Activated CD4-positive, alpha-beta T cell treated with anti-CD3 and anti-CD28 coated beads for 48 hours (primary cell): ENCODE results near the gene GRK7.
A peak's percentile ranks its signal among the peaks of the same experiment; 100 is the strongest.
"Not testable (repeated sequence)": the region's sequence is repeated elsewhere in the genome, so short reads cannot be mapped to it uniquely, and the experiment has no call there.

Experiments
- DNase-seq: peaks from one replicate; pipeline ENCODE4 v3.0.0-alpha.2; 2020

Gene GRK7

DNA sequence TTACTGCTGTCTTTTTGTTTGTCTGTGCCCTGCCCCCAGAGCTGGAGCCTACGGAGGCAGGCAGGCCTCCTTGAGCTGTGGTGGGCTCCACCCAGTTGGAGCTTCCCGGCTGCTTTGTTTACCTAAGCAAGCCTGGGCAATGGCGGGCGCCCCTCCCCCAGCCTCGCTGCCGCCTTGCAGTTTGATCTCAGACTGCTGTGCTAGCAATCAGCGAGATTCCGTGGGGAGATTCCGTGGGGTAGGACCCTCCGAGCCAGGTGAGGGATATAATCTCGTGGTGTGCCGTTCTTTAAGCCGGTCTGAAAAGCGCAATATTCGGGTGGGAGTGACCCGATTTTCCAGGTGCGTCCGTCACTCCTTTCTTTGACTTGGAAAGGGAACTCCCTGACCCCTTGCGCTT lies 656 bp upstream of the GRK7 start:
- DNase-seq: not testable (repeated sequence)

DNA sequence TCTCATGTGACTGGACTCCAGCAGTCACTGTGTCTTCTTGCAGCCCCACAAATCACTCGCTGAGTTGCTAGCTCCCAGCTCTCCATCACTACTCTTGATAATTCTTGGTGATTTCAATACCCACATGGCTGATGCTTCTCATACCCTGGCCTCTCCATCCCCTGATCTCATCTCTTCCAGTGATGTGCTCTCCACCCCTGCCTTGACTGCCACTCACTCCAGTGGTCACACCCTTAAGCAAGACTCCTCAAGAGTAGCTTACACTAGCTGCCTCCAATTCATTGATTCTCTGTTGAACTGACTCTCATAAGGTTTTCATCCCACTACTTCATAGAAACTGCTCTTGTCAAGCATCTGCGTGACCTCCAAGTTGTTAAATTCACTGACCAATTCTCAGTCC lies 837 bp downstream of the GRK7 start:
- no peak for DNase-seq

DNA sequence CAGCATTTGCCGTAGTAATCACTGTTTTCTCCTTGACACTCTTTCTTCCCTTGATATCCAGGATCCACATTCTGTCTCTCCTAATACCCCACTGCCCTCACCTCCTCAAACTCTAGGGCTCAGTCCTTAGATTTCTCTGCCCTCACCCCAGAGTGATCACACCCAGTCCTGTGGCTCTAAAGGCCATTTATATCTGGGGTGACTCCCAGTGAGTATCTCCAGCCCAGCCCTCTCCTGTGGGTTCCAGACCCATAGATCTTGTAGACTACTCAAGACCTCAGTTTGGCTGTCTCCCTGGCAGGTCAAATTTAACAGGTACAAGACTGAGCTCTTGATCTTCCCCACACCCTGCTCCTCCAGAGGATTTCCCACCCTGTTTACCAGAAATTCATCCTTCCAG lies 1.3 kb downstream of the GRK7 start:
- no peak for DNase-seq

DNA sequence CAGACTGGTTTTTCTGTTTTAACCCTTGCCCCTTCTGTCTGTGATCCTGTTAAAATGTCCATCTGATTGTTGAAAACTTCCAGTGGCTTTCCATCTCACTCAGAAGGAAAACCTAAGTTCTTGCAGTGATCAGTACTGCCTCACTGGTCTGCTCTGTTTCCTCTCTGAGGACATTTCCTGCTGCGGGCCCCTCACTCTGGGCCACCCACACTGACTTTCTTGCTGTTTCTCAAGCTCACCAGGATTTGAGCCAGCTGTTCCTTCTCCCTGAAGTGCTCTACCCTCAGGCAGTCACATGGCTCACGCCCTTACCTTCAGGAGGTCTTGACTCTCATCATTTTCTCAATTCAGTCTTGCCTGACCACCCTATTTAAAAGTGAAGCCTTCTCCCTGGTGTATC lies 1.8 kb downstream of the GRK7 start:
- DNase-seq: no peak

DNA sequence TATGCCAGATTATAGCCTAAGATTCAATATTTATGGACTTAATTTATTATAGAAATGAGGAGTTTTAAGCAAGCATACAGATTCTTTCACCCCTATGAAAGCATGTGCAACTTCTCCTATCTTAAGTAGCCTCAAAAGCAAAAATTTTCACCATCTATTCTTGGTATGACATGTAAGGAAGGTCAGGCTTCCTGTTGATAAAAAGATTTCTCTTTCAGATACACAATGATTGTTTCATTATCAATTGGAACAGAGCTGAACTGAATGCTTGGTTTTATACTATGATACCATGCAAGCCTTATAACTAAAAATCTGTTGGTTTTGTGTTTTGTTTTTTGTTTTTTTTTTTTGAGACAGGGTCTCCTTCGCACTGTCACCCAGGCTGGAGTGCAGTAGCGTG lies 3.9 kb downstream of the GRK7 start:
- DNase-seq: no peak

DNA sequence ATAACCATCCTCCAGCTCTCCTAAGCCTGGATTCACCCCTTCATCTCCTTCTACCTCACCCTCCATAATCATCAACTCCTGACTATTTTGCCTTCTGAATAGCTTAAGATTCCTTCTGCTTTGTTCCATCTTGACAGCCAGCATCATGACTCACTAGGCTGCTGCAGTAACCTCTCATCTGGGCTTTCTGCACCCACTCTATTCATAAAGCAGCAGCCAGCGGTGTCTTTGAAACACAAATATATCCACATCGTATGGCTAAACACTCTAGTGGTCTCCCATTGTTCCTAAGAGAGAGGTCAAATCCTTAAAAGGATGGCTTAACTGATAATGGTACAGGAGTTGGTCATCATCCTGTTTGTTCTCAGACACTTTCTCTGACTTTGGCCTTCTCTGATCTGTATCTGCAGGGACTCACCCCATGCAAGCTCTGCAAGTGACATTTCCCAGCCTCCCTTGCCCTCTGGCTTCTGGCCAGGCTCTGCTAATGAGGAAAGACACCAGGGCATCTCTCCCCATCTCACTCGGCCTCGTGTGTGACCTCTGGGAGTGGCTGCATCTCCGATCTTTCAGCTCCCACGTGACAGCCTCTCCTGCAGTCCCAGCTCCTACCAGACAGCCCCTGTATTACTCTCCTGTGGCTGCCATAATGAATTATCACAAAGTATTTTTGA lies 6.2 kb downstream of the GRK7 start:
- DNase-seq: no peak

DNA sequence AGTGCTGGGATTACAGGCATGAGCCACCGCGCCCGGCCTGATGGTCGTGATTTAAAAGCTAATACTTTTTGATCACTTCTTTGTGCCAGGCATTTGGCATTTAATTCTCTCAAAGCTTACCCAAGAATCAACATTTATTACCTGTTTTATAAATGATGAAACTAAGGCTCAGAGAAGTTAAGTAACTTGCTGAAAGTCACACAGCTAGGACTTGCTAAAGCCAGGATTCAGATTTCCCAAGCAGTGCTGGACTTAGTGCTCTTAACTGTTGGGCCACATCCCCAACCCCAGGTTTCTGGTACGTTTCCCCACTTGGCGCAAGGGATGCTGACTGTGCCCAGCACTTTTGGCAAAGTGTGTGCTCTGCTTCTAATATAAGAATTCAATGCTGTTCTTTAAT lies 10.5 kb downstream of the GRK7 start:
- DNase-seq: no peak

DNA sequence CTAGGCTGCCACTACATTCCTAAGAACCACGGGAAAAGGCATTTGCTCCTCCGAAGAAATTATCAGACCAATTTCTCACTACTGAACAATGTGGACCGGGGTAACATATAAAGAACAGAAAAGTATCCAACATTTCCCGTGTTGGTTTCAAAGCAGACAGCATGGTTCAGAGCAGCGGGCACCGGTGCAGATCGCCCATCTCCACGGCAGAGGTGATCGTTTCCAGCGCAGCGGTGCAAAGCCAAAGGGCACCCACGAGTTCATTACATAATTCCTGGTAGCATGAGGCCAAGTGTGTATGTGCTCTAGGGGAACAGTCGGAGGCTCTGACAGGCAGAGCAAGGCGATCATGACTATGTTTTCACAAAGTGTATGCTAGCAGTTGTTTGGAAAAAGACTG lies 13.2 kb downstream of the GRK7 start:
- no peak for DNase-seq

DNA sequence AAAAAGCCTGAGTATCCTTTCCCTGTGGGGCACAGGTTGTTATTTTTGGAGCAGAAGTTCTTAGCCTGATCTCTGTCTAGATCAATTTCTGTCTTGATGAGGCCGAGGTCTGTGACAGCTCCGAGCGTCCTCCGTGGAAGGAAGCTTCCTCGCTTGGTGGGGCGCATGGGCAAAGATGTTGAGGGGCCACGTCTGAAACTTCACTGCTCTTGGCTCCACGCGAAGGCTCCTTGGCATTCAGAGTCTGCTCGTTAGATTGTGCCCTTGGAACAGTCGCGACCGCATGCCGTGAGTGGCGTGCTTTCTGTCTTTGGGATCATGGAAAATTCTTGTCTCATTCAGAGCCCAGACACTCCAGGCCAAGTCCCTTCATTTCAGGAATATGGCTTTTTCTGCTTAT lies 13.7 kb downstream of the GRK7 start:
- no peak for DNase-seq

DNA sequence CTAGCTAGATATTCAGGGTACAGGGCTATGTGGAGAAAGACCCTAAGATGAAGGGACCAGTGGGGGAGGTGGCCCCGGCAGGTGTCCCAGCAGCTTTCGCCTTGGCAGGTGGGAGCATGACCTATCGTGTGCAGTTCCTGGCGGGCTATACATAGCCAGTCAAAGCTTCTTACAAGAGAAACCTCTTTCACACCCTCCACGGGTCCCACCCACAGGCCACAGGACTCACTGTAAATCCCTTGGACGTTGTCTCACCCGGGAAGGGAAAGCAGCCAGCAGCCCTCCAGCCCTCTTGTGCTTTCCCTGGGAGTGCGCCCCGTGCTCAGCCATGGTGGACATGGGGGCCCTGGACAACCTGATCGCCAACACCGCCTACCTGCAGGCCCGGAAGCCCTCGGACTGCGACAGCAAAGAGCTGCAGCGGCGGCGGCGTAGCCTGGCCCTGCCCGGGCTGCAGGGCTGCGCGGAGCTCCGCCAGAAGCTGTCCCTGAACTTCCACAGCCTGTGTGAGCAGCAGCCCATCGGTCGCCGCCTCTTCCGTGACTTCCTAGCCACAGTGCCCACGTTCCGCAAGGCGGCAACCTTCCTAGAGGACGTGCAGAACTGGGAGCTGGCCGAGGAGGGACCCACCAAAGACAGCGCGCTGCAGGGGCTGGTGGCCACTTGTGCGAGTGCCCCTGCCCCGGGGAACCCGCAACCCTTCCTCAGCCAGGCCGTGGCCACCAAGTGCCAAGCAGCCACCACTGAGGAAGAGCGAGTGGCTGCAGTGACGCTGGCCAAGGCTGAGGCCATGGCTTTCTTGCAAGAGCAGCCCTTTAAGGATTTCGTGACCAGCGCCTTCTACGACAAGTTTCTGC lies 15.0 kb downstream of the GRK7 start:
- no peak for DNase-seq

DNA sequence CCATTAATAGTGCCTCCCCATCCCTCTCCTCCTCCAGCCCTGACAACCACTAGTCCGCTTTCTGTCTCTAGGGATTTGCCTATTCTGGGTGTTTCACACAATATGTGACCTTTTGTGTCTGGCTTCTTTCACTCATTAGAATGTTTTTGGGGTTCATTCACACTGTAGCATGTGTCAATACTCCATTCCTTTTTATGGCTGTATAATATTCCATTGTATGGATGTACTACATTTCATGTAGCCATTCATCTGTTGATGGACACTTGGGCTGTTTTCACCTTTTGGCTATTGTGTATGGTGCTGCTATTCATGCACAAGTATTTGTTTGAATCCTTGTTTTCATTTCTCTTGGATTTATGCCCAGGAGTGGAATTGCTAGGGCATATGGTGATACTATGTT lies 16.5 kb downstream of the GRK7 start:
- DNase-seq: no peak

DNA sequence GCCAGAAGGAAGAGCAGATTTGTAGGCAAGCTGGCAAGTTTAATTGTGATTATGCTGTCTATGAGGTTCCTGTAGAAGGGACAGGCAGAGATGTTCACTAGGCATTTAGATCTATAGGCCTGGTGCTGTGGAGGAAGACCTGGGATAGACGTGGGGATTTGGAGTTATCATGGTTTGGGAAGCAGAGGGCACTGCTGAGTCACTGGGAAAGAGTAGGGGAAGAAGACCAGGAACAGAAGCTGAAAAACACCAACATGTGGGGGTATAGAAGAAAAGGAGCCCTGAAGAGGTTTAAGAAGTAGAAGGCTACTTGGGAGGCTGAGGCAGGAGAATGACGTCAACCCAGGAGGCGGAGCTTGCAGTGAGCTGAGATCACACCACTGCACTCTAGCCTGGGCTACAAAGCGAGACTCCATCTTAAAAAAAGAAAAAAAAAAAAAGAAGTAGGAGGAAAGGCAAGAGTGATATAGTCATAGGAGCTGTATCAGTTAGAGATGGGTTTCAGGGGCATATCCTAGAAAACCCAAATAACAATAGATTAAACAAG lies 19.3 kb downstream of the GRK7 start:
- DNase-seq: peak; percentile 15

DNA sequence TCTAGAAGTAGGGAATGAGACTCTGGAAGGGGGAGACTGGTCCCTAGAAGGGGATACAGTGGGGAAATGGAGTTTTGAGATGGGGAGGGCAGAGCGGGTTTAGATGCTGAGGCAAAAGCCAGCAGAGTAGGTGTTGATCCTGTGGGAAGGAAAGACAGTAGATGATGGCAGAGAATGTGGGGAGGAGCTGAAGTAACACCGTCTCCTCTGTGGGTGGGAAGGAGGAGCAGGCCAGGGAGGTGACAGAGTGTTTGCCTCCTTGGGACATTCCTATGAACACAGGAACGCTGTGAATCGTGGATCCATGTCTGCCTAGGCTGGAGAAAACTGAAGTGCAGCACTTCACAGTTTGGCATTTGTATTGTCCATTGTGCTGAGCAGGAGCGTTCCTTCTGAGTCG lies 20.4 kb downstream of the GRK7 start:
- no peak for DNase-seq

DNA sequence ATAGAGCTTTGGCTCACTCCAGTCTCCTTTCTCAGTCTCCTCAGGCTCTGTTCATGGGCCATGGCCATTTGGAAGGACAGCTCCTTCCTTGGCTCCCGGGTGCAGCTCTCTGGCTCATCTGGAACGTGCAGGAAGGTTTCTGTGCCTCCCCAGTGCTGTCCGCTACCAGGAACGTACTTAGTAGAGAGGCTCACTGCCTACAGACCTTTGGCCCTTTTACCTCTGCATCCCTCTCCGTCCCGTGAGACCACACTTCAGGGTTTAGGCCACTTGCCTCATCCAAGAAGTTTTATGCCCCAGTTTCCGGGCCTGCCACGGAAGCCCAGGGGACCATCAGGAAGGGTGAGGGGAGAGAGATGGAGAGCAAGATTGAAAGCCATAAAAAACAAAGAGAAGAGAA lies 20.9 kb downstream of the GRK7 start:
- no peak for DNase-seq

DNA sequence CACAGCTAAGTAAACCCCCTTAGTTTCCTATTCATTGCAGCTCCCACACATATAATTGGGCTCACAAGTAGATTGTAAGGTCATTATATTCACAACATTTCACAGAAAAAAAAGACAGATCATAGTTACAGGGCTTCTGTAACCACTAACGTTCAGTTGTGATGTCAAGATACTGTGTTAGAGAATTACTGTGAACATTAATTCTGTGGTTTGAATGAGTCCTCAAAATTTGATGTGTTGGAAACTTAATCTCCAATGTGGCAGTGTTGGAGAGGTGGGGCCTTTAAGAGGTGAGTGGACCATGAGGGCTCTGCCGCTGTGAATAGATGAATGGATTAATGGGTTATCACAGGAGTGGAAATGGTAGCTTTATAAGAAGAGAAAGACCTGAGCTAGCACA lies 21.3 kb downstream of the GRK7 start:
- no peak for DNase-seq

DNA sequence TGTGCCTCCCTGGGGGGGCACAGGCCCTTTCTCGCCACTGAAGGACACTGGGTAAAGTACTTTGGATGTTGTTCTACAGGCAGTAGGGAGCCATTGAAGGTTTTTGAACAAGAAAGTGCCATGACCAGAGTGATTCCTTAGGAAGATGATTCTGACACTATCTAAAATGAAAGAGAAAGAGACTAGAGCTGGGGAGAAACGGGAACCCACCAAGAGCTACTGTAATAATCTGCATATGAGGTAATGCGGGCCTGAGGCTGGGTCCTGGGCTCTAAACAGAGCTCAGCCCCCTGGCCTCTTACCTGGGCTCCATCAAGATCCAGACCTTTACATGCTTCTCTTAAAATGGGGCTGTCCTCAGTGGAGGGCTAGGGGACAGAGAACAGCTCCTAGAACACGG lies 24.9 kb downstream of the GRK7 start:
- no peak for DNase-seq

DNA sequence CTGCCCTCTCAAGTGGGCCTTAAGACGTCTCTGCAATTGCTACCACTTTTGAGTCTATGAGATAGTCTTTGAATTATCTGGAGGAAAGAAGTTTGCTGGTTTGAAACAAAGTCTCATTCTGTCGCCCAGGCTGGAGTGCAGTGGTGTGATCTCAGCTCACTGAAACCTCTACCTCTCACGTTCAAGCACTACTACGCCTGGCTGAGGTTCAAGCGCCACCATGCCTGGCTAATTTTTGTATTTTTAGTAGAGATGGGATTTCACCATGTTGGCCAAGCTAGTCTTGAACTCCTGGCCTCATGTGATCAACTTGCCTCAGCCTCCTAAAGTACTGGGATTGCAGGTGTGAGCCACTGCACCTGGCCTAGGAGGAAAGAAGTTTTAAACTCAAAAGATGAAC lies 25.5 kb downstream of the GRK7 start:
- DNase-seq: not testable (repeated sequence)

DNA sequence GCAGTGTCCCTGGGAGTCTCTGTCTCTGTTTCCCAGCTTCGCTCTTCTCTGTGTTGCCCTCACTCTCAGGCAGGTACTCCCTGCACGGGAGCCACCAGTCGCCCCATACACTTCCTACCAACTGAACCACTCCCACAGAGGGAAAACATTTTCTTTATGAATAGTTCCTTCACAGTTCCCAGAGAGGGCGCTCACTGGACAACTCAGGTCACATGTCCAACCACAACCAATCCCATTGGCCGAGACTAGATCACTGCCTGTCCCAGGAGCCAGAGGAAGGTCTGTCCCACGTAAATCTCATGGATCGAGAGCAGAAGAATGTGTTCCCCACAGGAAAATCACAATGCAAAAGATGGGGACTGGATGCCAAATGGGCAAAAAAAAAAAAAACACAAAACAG lies 26.1 kb downstream of the GRK7 start:
- no peak for DNase-seq

DNA sequence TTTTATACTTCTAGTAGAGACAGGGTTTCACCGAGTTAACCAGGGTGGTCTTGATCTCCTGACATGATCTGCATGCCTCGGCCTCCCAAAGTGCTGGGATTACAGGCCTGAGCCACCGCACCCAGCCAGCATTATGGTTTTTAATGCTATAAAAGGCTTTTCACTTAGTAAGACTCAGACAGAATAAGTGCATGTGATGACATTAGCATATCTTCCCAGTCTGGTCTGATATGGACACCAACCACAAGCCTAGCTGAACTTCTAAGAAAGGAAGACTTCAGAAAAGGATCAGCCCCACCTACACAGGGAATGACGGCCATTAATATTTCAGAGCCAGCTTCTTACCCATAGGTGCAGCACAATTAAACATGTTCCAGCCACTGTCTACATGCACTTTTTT lies 27.0 kb downstream of the GRK7 start:
- no peak for DNase-seq

DNA sequence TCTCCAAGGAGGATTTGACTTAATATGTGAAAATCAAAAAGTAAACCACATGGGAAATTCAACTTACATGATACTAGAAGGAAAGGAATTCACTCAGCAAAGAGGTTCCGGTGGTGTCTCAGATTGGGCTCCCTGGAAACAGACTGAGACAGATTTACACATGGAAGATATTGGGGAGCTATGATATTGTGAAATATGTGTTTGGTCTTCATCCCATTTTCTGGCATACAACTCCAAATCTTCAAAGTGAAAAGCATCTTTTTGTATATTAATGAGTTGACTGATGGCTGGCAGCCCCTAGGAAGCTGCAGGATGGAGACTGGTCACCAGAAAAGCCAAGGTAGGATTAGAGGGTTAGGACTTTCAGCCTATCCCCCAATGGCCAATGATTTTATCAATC lies 29.3 kb downstream of the GRK7 start:
- no peak for DNase-seq

DNA sequence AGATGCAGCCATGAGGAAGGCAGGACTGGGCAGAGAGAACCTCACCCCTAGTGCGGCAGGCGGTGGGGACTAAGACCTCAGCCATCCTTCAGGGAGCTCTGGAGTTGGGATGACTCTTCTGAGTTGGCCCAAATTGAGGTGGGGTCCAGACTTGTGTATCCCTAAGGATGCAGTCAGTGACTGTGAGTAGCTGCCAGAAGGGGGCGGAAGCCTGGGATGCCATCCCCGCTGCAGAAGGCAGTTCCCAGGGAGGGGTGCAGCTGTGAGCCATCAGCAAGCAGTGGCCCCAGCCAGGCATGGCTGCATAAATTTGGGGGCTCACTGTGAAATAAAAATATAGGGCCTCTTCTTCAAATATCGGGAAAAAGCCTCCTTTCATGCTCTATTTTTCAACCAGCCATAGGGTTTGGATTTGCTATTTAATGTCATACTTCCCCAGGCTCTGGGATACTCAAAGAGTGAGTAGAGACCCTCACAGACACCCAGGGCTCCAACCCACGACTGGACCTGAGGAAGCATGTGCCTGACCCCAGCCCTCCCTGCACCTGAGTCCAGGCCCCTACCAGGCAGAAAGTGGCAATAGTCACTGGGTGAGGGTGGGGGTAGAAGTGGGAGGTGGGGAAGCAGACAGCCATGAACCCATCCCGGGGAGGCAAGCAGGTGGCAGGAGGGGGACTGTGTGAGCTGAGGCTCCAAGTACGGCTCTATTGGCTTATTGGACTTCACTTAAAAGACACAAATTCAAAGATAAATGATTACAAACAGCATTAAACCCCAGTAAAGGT lies 30.5 kb downstream of the GRK7 start:
- DNase-seq: no peak

DNA sequence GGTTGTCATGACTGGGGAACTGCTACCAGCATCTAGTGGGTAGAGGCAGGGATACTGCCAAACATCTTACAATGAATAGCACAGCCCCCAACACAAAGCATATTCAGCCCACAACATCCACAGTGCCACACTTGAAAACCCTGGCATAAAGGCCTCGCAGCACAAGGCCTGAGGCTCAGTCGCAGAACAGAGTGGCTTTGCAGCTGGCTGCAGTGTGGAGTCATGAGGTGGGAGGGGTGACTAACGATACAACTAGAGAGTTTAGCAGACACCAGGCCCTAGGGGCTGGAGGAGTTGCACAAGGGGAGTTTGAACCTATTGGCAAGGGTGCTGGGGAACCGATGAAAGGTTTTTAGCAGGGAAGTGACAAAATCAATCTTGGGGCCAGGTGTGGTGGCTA lies 32.1 kb downstream of the GRK7 start:
- peak; percentile 61 for DNase-seq

DNA sequence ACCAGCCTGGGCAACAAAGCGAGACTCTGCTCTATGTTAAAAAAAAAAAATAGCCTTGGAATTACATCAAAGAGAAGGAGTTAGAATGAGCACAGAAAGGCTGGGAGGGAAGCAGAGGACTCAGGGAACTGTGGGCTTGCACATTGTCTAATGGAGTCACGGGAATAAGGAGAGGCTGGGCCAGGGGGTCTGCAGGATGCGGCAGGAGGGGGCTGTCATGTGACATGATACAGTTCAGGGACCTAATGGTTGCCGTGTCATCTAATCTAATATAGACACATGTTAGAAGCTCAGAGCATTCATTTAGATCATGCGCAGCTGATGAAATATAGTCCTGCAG lies 32.5 kb downstream of the GRK7 start:
- no peak for DNase-seq
